PC-9 (cell line): Measurements from ENCODE around the gene LINC00237.

Experiments used
- EZH2 ChIP-seq: fragments of 200-600 bp; sonication (generic); IDR thresholded peaks from 2 replicates; pipeline ENCODE4 v1.8.0; 2017; ENCODE audit warnings: antibody characterized with exemption, low read depth
- TF ChIP-seq, protein P1 (sequence below): fragments of 200-600 bp; sonication (generic); conservative IDR thresholded peaks from 2 replicates; pipeline ENCODE4 v1.6.1; 2017; ENCODE audit warnings: mixed run types, antibody characterized with exemption, mild to moderate bottlenecking, moderate library complexity

DNA sequence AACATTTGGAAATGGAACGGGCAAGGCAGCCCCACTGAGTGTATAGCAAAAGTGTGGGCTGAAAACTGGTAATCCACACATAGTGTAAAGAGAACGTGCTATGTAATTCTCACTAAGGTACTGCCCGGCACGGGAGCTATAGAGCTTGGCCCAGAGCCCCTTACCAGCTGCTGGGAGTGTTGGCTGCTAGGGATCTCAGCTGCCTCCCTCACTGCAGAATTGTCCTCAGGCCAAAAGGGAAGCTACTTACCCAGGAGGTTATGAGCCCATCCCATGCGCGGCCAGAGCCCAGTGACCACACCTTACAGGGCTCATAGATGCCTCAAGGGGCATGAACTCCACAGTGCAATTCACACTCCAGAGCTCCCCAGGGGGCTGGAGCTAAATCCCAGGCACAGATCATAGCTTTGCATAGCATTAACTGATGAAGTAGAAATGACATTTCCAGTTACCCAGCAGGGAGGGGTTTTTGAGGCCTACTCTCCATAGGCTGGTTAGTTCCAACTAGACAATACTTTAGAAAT, 56.8 kb downstream of the LINC00237 start:
- TF ChIP-seq, protein P1, sequence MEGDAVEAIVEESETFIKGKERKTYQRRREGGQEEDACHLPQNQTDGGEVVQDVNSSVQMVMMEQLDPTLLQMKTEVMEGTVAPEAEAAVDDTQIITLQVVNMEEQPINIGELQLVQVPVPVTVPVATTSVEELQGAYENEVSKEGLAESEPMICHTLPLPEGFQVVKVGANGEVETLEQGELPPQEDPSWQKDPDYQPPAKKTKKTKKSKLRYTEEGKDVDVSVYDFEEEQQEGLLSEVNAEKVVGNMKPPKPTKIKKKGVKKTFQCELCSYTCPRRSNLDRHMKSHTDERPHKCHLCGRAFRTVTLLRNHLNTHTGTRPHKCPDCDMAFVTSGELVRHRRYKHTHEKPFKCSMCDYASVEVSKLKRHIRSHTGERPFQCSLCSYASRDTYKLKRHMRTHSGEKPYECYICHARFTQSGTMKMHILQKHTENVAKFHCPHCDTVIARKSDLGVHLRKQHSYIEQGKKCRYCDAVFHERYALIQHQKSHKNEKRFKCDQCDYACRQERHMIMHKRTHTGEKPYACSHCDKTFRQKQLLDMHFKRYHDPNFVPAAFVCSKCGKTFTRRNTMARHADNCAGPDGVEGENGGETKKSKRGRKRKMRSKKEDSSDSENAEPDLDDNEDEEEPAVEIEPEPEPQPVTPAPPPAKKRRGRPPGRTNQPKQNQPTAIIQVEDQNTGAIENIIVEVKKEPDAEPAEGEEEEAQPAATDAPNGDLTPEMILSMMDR = no peak
- TF ChIP-seq EZH2 = no peak
